Lung microvascular endothelial cell (primary cell): Measurements from ENCODE around the gene UNC5CL. TPM values are rescaled to one million over a fixed set of nuclear protein-coding genes. Genes with fewer than 3 reads are reported as not detected.
A peak's percentile ranks its signal among the peaks of the same experiment; 100 is the strongest.

Source experiments
- DNase-seq, 2 donors: peaks; one replicate each; pipeline versions ENCODE4 v3.0.0 to v3.0.0-alpha.2; 2010; ENCODE audit warnings: low read depth in 2 of 2
- total RNA-seq: library from RNA; depleted of rRNA; stranded (reverse); fragments of >200 nt; gene quantifications from 2 replicates; pipeline ENCODE4 v1.2.1, GENCODE V29; 2014

UNC5CL gene, protein sequence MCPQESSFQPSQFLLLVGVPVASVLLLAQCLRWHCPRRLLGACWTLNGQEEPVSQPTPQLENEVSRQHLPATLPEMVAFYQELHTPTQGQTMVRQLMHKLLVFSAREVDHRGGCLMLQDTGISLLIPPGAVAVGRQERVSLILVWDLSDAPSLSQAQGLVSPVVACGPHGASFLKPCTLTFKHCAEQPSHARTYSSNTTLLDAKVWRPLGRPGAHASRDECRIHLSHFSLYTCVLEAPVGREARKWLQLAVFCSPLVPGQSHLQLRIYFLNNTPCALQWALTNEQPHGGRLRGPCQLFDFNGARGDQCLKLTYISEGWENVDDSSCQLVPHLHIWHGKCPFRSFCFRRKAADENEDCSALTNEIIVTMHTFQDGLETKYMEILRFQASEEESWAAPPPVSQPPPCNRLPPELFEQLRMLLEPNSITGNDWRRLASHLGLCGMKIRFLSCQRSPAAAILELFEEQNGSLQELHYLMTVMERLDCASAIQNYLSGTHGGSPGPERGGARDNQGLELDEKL
- total RNA-seq, result under 0.01 TPM in 2 replicates

DNA sequence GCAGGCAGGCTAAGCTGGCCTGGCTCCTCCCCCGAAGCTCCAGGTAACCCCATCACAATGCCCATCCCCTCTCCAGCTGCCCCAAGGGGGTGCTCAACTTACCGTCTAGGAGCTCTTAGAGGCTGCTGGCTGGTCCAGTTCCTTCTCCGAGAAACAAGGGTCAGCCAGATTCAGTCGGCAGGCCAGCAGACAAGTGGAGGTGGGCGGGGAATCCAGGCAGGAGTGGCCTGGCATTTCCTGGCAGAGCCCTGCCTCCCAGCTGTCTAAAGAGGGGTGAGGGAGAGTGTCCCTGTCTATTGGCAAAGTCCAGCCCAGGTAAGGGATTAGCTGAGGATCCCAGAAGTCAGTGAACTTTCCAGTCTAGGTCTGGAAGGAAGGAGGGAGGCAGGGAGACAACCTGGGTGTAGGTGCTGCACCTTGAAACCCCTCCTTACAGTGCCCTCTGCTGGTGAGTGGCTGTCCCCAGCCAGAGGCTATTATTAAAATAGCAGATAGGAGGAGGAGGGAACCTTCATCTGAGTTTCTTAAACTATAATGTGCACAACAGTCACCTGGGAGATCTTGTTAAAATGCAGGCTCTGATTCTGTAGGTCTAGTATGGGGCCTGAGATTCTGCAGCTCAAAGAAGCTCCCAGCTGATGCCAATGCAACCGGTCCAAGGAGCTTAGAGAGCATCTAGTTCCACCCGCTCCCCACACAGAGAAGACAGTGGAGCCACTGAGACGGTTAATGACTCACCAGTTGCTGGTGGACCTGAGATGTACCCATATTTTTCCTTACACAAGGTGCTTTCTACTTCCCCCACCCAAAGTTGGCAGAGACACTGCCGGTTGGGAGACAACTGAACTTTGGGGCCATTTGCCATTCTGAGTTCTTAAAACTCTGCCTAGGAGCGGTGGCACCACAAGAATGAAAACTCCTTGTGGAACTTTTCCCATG is at the start of gene UNC5CL:
Gene UNC5CL, minus strand, starts transcription at position 162 of the 939 bp plus-strand sequence. CDS start 4,147 bp downstream, outside the sequence.
- peak; percentile 33 to 38 for DNase-seq

DNA sequence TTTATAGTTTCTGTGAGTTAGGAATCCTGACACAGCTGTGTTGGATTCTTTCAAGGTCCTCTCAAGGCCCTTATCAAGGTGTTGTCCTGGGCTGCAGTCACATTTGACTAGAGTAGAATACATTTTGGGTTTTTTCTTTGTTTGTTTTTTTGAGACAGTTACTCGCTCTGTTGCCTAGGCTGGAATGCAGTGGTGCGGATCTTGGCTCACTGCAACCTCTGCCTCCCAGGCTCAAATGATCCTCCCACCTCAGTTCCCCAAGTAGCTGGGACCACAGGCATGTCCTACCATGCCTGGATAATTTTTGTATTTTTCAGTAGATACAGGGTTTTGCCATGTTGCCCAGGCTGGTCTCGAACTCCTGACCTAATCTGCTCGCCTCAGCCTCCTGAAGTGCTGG is 49.4 kb upstream of the UNC5CL start:
- DNase-seq, result no peak

GRCh38 chr6:41085182-41085581 is 46.2 kb upstream of the UNC5CL start:
- no peak for DNase-seq

GRCh38 chr6:41083072-41083471 is 44.1 kb upstream of the UNC5CL start:
- DNase-seq, result no peak

- DNase-seq, result no peak
Observed at GRCh38 chr6:41080621-41081020, 41.6 kb upstream of the UNC5CL start.

GRCh38 chr6:41079080-41079479 is 40.1 kb upstream of the UNC5CL start:
- no peak for DNase-seq

GRCh38 chr6:41078101-41078500 is 39.1 kb upstream of the UNC5CL start:
- no peak for DNase-seq

DNA sequence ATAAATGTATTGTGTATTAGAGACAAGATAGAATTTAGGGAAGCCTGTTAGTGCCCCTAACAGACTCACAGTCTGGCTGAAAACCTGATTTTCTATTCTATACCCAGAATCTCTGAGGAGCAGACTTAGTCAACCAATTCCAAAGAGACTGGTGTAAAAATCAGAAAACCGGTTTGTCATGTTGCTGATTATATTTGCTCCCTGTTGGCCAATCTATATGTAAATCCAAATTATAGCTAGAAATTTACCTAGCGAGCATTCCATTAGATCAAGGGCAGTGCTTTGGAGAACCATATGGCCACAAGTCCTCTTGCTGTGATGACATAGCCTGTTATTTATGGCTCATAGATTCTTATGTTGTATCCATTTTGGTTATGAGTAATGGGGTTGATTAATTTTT is 38.5 kb upstream of the UNC5CL start:
- no peak for DNase-seq

- DNase-seq, result no peak
Observed at GRCh38 chr6:41075651-41076626, 36.9 kb upstream of the UNC5CL start.

DNA sequence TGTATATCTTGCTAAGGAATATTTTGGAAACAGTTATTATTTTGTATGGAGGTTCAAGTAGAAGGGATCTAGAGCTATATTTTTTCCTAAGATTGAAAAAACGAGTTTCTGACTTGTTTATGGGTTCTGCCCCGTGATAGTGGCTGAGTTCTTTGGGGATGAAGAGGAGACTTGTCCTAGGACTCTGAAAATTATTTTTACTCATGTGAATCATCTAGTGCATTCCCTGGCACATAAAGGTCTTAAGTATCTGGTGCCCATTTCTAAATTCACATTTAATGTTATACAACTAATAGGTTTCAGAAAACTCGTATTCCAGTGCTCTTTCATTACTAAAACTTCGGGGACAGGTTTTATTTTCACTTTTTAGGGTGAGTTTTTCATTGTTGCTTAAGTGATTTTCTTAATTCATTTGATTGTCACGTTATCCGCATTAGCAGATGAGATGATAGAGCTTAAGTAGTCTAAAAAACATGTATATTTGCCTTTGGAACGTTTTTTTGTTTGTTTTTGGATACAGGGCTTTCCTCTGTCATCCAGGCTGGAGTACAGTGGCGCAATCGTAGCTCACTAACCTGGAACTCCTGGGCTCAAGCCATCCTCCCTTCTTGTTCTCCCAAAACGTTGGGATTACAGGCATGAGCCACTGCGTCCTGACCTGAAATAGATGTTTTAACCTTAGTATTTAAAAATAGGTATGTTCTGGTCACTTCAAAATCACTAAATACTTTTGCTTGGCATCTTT is 35.8 kb upstream of the UNC5CL start:
- peak in 1 of 2 donors; percentile 15 for DNase-seq

- DNase-seq, result peak; percentile 20 to 29
Observed at GRCh38 chr6:41073968-41074691, 35.1 kb upstream of the UNC5CL start.

GRCh38 chr6:41073203-41073967 is 34.4 kb upstream of the UNC5CL start:
- DNase-seq, result peak; percentile 84 to 92

DNA sequence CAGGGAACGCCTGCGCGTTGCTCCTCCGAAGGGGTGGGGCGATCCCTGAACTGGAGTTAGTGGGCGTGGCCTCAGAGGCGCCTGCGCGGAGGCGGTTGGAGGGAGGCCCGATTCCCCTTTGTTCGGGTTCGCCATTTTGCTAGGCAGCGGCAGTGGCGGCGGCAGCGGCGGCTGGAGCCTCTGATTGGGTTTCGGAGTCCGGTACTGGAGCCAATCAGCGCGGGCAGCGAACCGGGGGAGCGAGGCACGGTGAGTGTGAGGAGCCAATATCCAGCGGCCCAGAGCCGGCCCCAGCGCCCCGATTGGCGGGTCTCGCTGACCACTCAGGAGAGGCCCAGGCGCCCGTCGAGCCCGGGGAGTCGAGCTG is 33.8 kb upstream of the UNC5CL start, which contains the start of gene NFYA:
Gene NFYA, plus strand, starts transcription at position 139 of the 367 bp plus-strand sequence. CDS start 6,116 bp downstream, outside the sequence.
- no peak for DNase-seq

DNA sequence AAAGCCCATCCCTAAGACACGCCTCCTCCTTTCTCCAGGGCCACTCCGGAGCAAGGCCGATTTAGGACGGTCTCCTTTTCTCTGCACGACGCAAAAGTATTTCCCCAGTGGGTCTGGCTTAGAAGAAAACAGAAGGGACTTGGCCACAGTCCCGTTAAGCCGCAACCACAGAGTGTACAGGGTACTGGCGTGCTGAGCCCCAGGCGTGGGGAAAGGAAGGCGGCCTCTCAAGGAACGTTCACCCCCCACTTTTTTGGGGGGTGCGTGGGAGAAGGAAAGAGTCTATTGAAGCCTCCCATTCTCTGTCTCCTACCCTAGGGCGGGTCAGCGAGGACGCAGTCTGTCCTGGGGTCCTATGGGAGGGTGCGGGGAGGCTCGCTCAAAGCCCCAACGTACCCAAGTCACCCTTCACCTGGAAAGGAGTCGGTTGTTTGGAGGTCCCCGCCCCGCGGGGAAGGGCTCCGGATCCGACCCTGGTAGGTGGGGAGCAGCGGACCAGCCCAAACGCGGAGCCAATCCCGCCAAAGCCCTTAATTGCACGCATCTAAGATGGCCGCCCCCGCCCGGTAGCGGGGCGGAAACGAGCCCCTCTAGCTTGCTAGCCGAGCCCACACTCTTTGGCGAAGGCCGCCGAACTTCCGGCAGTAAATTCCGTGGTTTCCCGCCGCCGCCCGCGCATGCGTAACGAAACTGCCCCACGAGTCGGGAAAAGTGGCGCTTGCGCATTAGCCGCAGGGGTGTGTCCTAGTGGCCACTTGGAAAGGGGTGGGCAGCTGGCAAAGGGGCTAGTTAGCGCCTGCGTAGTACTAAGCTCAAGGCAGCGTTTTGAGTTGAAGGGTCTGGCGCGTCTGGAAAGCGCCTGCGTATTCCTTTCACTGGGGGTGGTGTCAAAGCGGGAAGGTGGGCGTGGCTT is 33.2 kb upstream of the UNC5CL start, which contains the start of gene OARD1:
Gene OARD1, minus strand, starts transcription at position 434 of the 913 bp plus-strand sequence. CDS start 722 bp downstream, outside the sequence.
- DNase-seq, result peak; percentile 100

DNA sequence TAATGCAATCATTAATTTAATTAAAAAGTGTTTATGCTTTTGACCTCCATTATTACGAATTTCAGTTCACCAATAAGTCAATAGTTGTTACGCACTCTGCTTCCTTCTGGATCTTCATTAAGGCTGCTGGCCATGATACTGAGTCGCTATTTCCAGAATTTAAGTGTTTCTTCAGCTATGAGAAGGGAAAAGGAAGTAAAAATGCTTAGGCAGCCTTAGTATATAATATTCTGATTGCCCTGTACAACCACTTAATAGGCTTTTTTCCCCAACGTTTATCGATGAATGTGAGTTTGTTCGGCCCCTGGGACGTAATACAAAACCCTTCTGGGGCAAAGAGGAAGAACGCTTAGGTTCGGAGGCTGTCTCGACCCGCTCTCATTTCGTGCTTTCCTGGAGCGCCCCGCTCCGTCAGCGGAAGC is 32.5 kb upstream of the UNC5CL start:
- no peak for DNase-seq

- peak; percentile 87 to 90 for DNase-seq
Observed at GRCh38 chr6:41066867-41067304, 27.9 kb upstream of the UNC5CL start.

GRCh38 chr6:41065550-41066026 is 26.6 kb upstream of the UNC5CL start:
- DNase-seq, result no peak
